ENCODE data around the gene C1QTNF1.
"Not testable (repeated sequence)": the region's sequence is repeated elsewhere in the genome, so short reads cannot be mapped to it uniquely, and the experiment has no call there.

Gene C1QTNF1

GRCh38 chr17:79022507-79022991 lies 1.4 kb upstream of the C1QTNF1 start:
- in situ Hi-C loops (cut with HindIII; ENCODE audit: low sequenced_read_pairs): loop anchor here (10.0 kb wide), 1 partner anchor 852 kb away; no protein-coding TSS in a partner anchor

- in situ Hi-C loops (cut with HindIII; ENCODE audit: low sequenced_read_pairs): loop anchor here (10.0 kb wide), 1 partner anchor 852 kb away; no protein-coding TSS in a partner anchor
Measured at GRCh38 chr17:79023180-79023705, 726 bp upstream of the C1QTNF1 start.

- in situ Hi-C loops (cut with HindIII; ENCODE audit: low sequenced_read_pairs): loop anchor here (10.0 kb wide), 1 partner anchor 850 kb away; no protein-coding TSS in a partner anchor
Measured at GRCh38 chr17:79024901-79025737, 1.1 kb downstream of the C1QTNF1 start.

GRCh38 chr17:79026376-79027273 lies 2.7 kb downstream of the C1QTNF1 start:
- in situ Hi-C loops (cut with HindIII; ENCODE audit: low sequenced_read_pairs): loop anchor here (10.0 kb wide), 1 partner anchor 848 kb away; no protein-coding TSS in a partner anchor

- in situ Hi-C loops (cut with HindIII; ENCODE audit: low sequenced_read_pairs): loop anchor here (10.0 kb wide), 1 partner anchor 847 kb away; no protein-coding TSS in a partner anchor
Measured at GRCh38 chr17:79027274-79027924, 3.4 kb downstream of the C1QTNF1 start.

- in situ Hi-C loops (cut with HindIII; ENCODE audit: low sequenced_read_pairs): loop anchor here (10.0 kb wide), 1 partner anchor 847 kb away; no protein-coding TSS in a partner anchor
Measured at GRCh38 chr17:79027925-79028491, 4.0 kb downstream of the C1QTNF1 start.

- in situ Hi-C loops (cut with HindIII; ENCODE audit: low sequenced_read_pairs): loop anchor here (10.0 kb wide), 1 partner anchor 846 kb away; no protein-coding TSS in a partner anchor
Measured at GRCh38 chr17:79028496-79029326, 4.7 kb downstream of the C1QTNF1 start.

GRCh38 chr17:79029327-79030009 lies 5.5 kb downstream of the C1QTNF1 start:
- in situ Hi-C loops (cut with HindIII; ENCODE audit: low sequenced_read_pairs): loop anchor here (10.0 kb wide), 1 partner anchor 845 kb away; no protein-coding TSS in a partner anchor

GRCh38 chr17:79030636-79031035 lies 6.7 kb downstream of the C1QTNF1 start:
- in situ Hi-C loops (cut with HindIII; ENCODE audit: low sequenced_read_pairs): not testable (repeated sequence)

- in situ Hi-C loops (cut with HindIII; ENCODE audit: low sequenced_read_pairs): no loop called here
Measured at GRCh38 chr17:79031996-79032875, 8.3 kb downstream of the C1QTNF1 start.

- in situ Hi-C loops (cut with HindIII; ENCODE audit: low sequenced_read_pairs): no loop called here
Measured at GRCh38 chr17:79033046-79033616, 9.2 kb downstream of the C1QTNF1 start.

GRCh38 chr17:79033741-79034501 lies 10.0 kb downstream of the C1QTNF1 start:
- in situ Hi-C loops (cut with HindIII; ENCODE audit: low sequenced_read_pairs): no loop called here

GRCh38 chr17:79034931-79035485 lies 11.0 kb downstream of the C1QTNF1 start:
- in situ Hi-C loops (cut with HindIII; ENCODE audit: low sequenced_read_pairs): no loop called here

- in situ Hi-C loops (cut with HindIII; ENCODE audit: low sequenced_read_pairs): no loop called here
Measured at GRCh38 chr17:79035686-79036085, 11.7 kb downstream of the C1QTNF1 start.

- in situ Hi-C loops (cut with HindIII; ENCODE audit: low sequenced_read_pairs): no loop called here
Measured at GRCh38 chr17:79036181-79036580, 12.2 kb downstream of the C1QTNF1 start.

- in situ Hi-C loops (cut with HindIII; ENCODE audit: low sequenced_read_pairs): no loop called here
Measured at GRCh38 chr17:79036596-79036995, 12.6 kb downstream of the C1QTNF1 start.

Measured in endothelial cell of hepatic sinusoid (primary cell).